Neutrophil (primary cell): ENCODE results near the gene ERN1.

ENCODE experiments used
- H3K27ac ChIP-seq: fragments of 200-600 bp; sonication (generic); 2 replicates; pipeline ENCODE4 v1.5.1; 2016; ENCODE audit warnings: mild to moderate bottlenecking, moderate library complexity
- H3K27me3 ChIP-seq: fragments of 200-600 bp; sonication (generic); 2 replicates; pipeline ENCODE4 v1.6.0; 2016; ENCODE audit warnings: mild to moderate bottlenecking
- H3K36me3 ChIP-seq: fragments of 200-600 bp; sonication (generic); 2 replicates; pipeline ENCODE4 v1.5.1; 2017
- H3K4me1 ChIP-seq, 2 experiments: fragments of 200-600 bp in 1 of 2; sonication (generic) in 1 of 2; 1 replicate in 1 of 2; 2 replicates in 1 of 2; pipeline versions ENCODE4 v1.5.1 to v1.6.1; 2013 to 2016; ENCODE audit warnings: low read depth in 1 of 2, low read length in 1 of 2, mild to moderate bottlenecking in 1 of 2, moderate library complexity in 1 of 2; ENCODE audit not compliant: control insufficient read depth in 1 of 2, insufficient read depth in 1 of 2
- H3K4me3 ChIP-seq, 2 experiments: fragments of 200-600 bp in 1 of 2; sonication (generic) in 1 of 2; 1 replicate in 1 of 2; 2 replicates in 1 of 2; pipeline ENCODE4 v1.5.1; 2013 to 2016; ENCODE audit warnings: low read depth in 1 of 2, low read length in 1 of 2, mild to moderate bottlenecking in 1 of 2, moderate library complexity in 1 of 2
- H3K9me3 ChIP-seq: fragments of 200-600 bp; sonication (generic); 2 replicates; pipeline ENCODE4 v1.5.1; 2016
- CTCF ChIP-seq: fragments of 200-600 bp; sonication (generic); IDR thresholded peaks from 2 replicates; pipeline ENCODE4 v1.5.1; 2016; ENCODE audit warnings: antibody characterized with exemption

ERN1 gene

DNA sequence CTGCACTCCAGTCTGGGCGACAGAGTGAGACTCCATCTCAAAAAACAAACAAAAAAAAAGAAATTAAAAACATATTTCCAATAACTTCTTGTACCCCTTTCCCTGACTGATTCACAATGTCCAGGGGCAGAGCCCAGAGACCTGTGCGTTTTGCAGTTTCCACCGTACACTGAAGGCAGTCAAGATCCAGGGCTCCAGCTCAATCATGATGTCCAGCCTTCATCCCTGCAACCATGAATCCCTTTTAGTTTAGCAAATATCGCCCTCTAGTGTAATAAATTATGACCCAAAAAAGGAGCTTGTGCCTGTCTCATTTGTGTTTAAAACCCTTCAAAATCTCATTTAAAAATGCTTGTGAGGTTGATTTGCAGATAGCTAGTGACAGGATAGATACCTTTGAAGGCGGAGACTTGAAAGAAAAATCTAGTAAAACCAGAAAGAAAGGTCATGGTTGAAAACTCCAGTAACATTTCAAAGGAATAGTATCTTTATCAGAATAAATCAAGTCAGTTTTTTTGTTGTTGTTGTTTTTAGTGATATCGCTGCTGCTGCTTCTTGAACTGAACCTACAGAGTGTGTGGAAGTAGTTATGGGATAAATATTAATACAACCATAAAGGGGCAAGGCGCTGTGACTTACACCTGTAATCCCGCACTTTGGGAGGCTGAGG is 3.7 kb upstream of the ERN1 start:
- H3K9me3 ChIP-seq, result no peaks in the 10 kb centered on the region
- H3K4me1 ChIP-seq, result peaks cover 12 to 15% of the 10 kb centered on the region in 2 experiments
- H3K4me3 ChIP-seq, result no peak overlapping the region
- no peak overlapping the region for H3K27ac ChIP-seq
- H3K27me3 ChIP-seq, result no peaks in the 10 kb centered on the region
- peak; percentile 62 for TF ChIP-seq CTCF
- no peaks in the 10 kb centered on the region for H3K36me3 ChIP-seq

DNA sequence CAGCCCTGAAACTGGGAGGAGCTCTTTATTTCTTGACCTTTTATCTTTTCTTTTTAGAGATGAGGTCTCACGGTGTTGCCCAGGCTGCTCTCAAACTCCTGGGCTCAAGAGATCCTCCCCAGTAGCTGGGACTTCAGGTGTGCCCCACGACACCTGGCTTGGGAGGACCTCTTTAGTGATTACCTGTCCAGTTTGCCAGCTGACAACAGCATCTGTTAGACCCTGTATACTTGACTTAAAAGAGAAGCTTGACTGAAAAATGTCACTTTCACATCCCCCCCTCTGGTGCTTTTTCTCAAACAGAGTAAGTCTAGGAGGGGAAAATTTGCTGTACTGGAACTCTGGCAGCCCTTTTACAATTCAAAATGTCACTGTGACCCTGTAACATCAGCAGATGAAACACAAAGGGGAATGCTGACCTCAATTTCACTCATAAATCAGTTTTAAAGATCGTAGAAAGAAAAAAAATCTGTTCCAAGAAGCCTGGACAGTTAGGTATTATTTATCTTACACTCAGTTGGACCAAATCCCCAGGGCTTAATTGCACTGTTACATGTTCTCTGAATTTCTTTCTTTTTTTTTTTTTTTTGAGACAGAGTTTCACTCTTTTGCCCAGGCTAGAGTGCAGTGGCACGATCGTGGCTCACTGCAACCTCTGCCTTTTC is 1.8 kb upstream of the ERN1 start:
- no peaks in the 10 kb centered on the region for H3K36me3 ChIP-seq
- no peaks in the 10 kb centered on the region for H3K9me3 ChIP-seq
- no peaks in the 10 kb centered on the region for H3K27me3 ChIP-seq
- TF ChIP-seq CTCF, result no peak
- no peak overlapping the region for H3K4me3 ChIP-seq
- peaks cover 18 to 20% of the 10 kb centered on the region in 2 experiments for H3K4me1 ChIP-seq
- no peak overlapping the region for H3K27ac ChIP-seq

DNA sequence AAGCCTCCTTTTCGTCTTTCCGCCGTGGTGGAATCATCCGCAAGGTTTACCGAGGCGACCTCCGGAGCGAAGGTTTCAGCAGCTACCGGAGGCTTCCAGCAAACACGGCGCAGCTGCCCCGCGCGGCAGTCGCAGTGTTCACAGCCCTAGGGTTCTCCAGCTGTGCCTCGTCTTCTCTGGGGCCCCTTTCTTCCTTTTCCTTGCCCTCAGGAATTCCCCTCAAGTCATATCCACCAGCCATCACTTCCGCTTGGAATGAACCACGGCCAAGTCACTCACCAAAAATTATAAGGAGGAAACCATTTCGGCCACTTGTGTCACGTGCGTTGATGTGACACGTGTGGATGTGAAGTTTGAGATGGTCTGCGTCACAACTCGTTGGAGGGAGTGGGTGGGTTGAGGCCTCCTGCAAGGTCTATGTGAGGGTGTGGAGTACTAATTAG is 636 bp upstream of the ERN1 start:
- H3K4me1 ChIP-seq, result peaks cover 18 to 20% of the 10 kb centered on the region in 2 experiments

GRCh38 chr17:64129515-64129764 is 504 bp downstream of the ERN1 start:
- H3K9me3 ChIP-seq, result no peaks in the 10 kb centered on the region
- no peaks in the 10 kb centered on the region for H3K27me3 ChIP-seq
- peak overlapping the region; percentile 83 to 87 for H3K4me3 ChIP-seq
- peaks cover 18 to 20% of the 10 kb centered on the region in 2 experiments for H3K4me1 ChIP-seq
- no peak for TF ChIP-seq CTCF
- no peaks in the 10 kb centered on the region for H3K36me3 ChIP-seq
- H3K27ac ChIP-seq, result peak overlapping the region; percentile 98

More for the DNA sequence above, 636 bp upstream of the ERN1 start:
- Histone ChIP-seq H3K36me3 (no peaks in the 10 kb centered on the region), H3K27me3 (no peaks in the 10 kb centered on the region), H3K4me3 (peak overlapping the region; percentile 83 to 87), H3K9me3 (no peaks in the 10 kb centered on the region), H3K27ac (peak overlapping the region; percentile 98)
- no peak for TF ChIP-seq CTCF

DNA sequence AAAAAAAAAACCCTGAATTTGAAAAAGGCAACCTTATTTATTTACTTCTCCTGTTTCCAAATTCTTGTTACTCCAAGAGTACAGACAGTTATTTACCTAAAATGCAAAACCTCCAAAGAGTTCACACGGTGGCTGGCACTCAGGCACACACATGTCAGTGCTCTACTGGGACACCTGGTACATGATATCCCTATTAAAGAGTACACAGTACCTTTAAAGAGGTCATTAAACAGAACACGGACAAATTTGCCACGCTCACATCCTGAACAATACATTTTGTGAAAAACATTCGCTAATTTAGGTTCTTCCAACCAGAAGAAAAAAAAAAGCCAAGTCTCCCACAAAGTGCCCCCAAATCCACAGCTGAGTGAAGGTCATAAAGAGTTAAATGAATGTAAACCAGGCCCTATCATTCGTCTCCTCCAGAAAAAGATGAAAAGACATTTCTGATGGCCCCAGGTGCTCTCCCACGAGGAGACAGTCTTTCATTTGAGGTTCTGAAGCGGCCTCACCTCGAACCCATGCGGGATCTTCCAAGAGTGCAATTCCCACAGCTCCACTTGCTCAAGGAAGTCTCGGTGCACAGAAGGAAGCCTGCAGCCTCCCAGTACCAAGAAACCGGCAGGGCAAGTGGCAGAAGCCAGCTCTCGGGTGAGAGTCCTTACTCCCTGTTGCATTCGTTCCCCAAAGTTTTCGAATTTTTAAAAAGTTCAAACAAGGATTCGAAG is 993 bp downstream of the ERN1 start:
- Histone ChIP-seq H3K27ac (peak overlapping the region; percentile 98), H3K36me3 (no peaks in the 10 kb centered on the region), H3K4me3 (peak overlapping the region; percentile 83 to 87), H3K4me1 (peaks cover 18 to 20% of the 10 kb centered on the region in 2 experiments), H3K27me3 (no peaks in the 10 kb centered on the region), H3K9me3 (no peaks in the 10 kb centered on the region)
- no peak for TF ChIP-seq CTCF
